GM19025 (cell line): ENCODE data around the gene MACROD2.

Source experiments
- ATAC-seq: cut with Tn5 transposase; IDR thresholded peaks from one replicate; pipeline ENCODE4 v1.9.1; 2021; ENCODE audit warnings: mild to moderate bottlenecking, low read depth, moderate library complexity; ENCODE audit not compliant: unreplicated experiment

The MACROD2 gene

GRCh38 chr20:15561070-15561569, 1565.8 kb downstream of the MACROD2 start:
- no peak for ATAC-seq

DNA sequence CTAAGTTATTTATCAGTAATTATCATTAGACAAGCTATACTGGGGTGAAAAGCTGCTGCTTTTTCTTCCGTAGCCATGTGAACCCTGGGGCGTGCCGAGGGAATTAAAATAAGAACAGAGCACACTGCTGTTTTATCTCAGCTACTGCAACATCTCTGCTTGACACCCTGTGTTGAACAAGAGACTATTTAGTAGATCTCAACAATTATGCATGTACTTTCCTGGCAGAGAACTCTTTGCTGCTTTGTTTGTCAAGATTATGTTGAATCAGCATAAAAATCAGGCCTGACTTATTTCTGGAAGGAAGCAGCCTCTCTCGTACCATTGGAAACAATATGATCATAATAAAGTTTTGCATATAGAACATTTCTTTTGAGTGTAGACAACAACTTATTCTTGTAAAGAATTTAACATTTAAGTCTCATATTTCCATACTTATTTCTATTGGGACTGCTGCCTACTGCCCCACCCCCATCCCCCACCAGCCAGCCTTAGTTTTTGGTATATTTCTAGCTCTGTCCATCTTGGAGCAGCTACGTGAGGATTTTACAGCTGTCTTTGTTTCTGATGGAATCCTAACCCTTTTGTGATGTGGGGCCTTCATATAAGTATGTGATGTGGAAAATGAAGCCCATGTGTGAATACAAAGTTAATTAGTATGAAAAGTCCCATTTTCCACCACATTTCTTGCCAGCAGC, 1566.5 kb downstream of the MACROD2 start:
- ATAC-seq = no peak

GRCh38 chr20:15563836-15564235, 1568.5 kb downstream of the MACROD2 start:
- ATAC-seq = no peak

DNA sequence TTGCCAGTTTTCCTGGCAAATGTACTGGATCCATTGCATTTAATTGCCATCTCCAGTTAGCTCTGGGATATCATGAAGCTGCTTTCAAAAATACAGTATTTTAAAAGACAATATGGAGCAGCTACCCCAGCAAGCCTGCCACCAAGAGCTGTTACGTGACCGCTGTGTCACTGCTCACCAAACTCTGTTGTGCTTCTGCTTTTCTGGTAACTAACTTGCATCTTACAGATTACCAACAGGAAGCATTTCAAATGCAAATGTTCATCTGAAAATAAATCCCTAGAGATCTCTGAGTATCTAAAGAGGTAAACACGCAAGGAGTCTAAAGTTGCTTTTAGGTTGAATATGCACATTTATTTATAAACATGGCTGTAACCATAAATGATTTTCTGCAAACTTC, 1569.7 kb downstream of the MACROD2 start:
- no peak for ATAC-seq

GRCh38 chr20:15565786-15566185, 1570.5 kb downstream of the MACROD2 start:
- no peak for ATAC-seq

- no peak for ATAC-seq
Measured at GRCh38 chr20:15567219-15567618, 1571.9 kb downstream of the MACROD2 start.

- ATAC-seq = no peak
Measured at GRCh38 chr20:15570156-15570555, 1574.8 kb downstream of the MACROD2 start.

DNA sequence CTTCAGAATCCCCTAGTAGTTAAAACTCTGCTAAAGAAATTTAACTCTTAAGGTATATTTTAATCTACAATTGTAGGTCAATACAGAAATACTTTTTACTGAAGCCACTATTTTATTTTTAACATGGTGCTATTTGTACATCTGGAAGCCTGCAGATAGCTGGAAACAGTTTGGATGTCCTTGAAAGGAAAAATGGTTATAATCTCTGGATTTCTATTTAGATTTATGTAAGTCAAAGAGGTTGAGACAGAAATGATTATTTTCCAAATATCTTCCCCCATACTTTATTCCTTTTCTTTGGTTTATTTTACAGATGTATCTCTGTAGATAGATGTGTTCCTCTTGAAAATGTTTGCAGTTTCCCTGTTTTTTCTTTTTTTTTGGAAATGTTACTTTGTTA, 1575.7 kb downstream of the MACROD2 start:
- no peak for ATAC-seq

DNA sequence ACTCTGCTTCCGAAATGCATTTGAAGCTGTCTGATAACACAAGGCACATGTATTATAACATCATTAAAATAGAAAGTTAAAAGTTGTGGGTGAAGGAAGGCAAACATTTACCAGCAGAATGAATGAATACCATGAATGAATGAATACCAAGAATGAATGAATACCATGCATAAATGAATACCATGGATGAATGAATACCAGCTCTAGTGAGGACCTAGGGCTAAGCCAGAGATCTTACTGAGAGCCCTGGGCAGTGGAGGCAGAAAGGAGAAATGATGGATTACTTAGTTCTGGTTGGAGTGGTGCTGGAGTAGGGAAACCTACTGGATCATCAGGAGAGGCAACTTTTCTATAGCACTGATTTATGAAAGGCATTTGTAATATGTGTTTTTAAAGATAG, 1579.9 kb downstream of the MACROD2 start:
- ATAC-seq = no peak

- no peak for ATAC-seq
Measured at GRCh38 chr20:15576411-15576810, 1581.1 kb downstream of the MACROD2 start.

DNA sequence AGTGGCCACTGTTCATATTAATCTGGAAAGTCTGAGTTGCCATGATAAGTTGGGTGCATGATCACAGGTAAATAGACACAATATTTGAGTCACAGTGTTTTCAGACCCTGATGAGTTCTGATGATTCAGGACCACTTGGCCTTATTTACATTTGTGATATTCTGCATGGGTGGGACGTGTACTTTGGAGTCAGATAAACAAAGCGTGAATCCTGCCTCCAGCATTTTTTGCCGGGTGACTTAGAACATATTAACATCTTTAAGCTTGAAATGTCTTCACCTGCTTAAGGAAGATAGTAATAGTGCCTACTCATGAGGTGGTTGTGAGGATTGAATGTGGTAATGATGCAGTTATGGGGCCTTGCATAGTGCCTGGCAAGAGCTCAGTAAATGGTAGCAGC, 1582.8 kb downstream of the MACROD2 start:
- ATAC-seq = no peak

DNA sequence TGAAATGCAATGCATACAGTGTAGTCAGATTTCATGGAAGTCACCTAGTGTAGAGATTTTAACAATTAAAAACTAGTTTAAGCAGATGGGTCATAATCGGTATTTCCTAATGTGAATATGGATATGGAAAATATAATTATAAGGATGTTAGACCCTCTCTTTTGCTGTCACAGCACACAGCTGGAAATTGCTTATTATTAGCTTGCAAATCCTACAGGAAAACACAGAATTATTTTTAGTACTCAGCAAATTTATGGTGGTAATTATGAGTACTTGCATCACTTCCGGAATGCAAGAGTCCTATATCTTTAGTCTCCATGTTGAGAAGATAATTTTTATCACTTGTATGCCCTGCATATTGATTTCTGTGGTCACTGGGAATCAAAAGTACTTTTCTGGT, 1584.4 kb downstream of the MACROD2 start:
- no peak for ATAC-seq

GRCh38 chr20:15582146-15582760, 1586.9 kb downstream of the MACROD2 start:
- no peak for ATAC-seq

- no peak for ATAC-seq
Measured at GRCh38 chr20:15584507-15584906, 1589.2 kb downstream of the MACROD2 start.

GRCh38 chr20:15593081-15593480, 1597.8 kb downstream of the MACROD2 start:
- ATAC-seq = no peak

DNA sequence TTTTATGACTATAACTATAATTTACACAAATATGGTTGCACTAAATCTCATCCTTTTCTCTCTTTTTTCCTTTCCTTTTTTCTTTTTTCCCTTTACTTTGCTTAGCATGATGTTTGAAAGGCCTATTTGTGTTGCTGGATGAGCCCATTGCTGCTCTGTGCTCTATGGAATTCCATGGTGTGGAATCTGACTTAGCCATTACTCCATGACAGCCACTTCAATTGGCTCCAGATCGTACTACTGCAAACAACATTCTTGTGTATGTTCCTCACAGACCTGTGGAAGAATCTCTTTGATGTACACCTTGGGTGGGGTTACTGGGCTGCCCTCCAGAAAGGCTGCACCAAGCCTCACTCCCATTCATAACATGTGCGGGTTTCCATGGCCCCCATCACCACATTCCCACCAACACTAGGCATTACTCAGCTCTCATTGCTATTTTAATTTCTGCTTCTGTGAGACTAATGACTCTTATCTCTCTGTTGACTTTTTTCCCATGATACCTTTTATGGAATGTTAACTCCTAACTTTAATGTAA, 1598.9 kb downstream of the MACROD2 start:
- no peak for ATAC-seq

- ATAC-seq = no peak
Measured at GRCh38 chr20:15596220-15596890, 1601.0 kb downstream of the MACROD2 start.

DNA sequence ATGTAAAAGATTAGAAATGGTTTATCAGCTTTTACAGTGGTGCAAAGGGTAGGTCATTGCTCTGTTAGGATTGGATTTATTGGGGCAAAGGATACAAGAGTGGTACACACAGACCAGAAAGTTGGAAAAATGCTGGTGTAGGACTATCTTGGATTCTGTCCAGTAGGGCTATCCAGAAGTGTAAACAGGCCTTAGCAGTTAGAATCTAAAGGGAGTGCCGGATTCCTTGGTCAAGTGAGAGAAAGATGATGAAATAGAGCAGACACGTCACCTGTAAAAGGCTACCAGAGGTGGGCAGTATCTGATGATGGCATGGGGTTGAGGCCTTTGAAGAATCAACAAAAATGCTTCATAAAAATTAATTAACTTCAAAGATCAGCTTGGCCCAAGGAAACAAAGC, 1602.0 kb downstream of the MACROD2 start:
- ATAC-seq = no peak

GRCh38 chr20:15599961-15600360, 1604.6 kb downstream of the MACROD2 start:
- ATAC-seq = no peak

DNA sequence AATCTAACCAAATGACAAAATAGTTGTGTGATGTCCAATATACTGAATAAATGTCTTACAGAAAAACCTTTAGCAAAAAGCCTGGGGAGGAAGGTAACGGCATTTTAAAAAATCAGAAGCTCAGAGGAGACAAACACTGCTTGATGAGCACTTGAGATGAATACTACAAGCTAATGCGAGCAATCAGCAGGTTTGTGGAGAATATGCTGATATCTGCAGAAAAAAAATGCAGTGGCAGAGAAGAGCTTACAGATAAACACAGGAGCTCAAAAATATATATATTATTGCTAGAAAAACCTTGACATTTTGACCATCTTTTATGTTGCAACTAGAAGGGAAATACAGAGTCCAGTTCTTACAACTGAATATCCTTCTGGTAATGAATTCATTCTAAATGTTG, 1605.2 kb downstream of the MACROD2 start:
- no peak for ATAC-seq

DNA sequence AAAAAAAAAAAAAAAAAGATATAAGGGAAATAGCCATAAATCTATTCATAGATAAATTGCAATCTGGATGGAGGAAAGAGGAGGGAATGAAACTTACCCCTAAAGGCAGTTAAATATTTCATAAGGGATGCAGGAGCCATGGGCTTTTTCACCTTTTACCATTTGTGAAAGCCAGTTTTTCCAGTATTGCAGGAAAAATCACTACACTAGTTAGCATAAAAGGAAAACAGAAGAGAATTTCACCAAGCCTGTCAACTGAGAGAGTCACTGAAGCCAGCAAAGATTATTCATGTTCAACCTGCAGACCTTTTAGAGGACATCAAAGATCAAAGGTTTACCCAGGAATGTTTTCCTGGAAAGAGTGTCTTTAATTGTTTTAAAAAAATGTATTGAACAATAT, 1608.2 kb downstream of the MACROD2 start:
- no peak for ATAC-seq
